Measurements from ENCODE around the gene TRIM44. TPM values are rescaled to one million over a fixed set of nuclear protein-coding genes. Genes with fewer than 3 reads are reported as not detected.

The TRIM44 gene
- polyA plus RNA-seq, 2 of the 4 experiments (the other 2 are of a cell fraction), result 19.3 to 70.4 TPM

DNA sequence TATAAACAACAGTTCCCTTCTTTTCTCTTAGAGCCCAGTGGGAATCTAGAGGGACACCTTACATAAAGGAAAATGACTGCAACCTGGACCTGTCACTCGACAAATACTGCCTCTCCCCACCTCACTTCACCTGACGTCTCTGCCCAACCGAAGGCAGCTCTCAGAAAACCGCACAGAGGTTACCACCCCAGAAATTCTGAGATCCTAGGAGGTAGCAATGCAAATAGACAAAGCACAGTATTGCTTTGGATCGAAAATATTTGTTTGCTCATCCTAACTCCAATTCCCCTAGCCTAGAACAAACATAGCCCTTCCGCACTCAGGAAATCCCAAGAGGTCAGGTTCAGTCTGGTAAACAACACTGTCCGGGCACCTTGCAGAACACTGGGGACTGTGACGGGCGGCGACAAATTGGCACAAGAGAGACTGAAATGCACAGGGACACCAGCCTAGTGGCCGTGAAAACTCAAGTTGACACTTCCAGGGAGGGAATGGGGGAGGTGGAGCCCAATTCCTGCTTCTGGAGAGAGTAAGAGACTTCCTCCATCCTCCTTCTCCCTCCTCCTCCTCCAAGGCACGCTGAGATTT, 420 bp upstream of the TRIM44 start:
- ATAC-seq (peak in 1 of 2 experiments; percentile 22; a peak in 3 of 6 replicates), DNase-seq (ENCODE audit: low read depth in 1 of 2, low spot score in 1 of 2) (peak in 1 of 2 experiments; percentile 8), FAIRE-seq (no peak)
- 5% methylated on average over 12 of the region's 12 CpGs for WGBS (ENCODE audit: missing lambda C conversion rate)
- ChIA-PET POLR2A (interaction anchor here (1.0 to 1.6 kb wide), 2 partner anchors 32 to 43 kb away, joined by 3 to 4 read pairs; no protein-coding TSS in a partner anchor), CTCF (interaction anchor here (0.7 to 1.8 kb wide), 5 partner anchors 14 to 160 kb away, joined by 3 to 4 read pairs (median 3); no protein-coding TSS in a partner anchor)
- Histone ChIP-seq H3K4me1 (peaks cover 11% of the 10 kb centered on the region; the same call in 1 of the 3 replicates), H3K9me3 (peaks cover 35% of the 10 kb centered on the region), H3K4me3 (peak overlapping the region; percentile 70), H3K4me2 (peak overlapping the region; percentile 96), H3K27ac (peak overlapping the region; percentile 95 to 96)
- TF ChIP-seq, protein P1, sequence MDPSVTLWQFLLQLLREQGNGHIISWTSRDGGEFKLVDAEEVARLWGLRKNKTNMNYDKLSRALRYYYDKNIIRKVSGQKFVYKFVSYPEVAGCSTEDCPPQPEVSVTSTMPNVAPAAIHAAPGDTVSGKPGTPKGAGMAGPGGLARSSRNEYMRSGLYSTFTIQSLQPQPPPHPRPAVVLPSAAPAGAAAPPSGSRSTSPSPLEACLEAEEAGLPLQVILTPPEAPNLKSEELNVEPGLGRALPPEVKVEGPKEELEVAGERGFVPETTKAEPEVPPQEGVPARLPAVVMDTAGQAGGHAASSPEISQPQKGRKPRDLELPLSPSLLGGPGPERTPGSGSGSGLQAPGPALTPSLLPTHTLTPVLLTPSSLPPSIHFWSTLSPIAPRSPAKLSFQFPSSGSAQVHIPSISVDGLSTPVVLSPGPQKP (IDR thresholded peaks at IDR 0.05; ENCODE audit: low read depth, low read length), result no peak
- TF ChIP-seq MYC (IDR thresholded peaks at IDR 0.05; ENCODE audit: borderline replicate concordance, low read length) (no peak), NFE2L2 (conservative IDR thresholded peaks at IDR 0.05; ENCODE audit: low read length) (no peak), NPAS2 (CRISPR knock-in tag; IDR thresholded peaks at IDR 0.05; ENCODE audit: borderline replicate concordance) (no peak), ZC3H11A (IDR thresholded peaks at IDR 0.05) (no peak), SMC3 (IDR thresholded peaks at IDR 0.05) (no peak), BHLHE40 (IDR thresholded peaks at IDR 0.05; ENCODE audit: low read depth, low read length) (no peak), RNF2 (IDR thresholded peaks at IDR 0.05; ENCODE audit: borderline replicate concordance, low read depth) (no peak), RCOR1 (IDR thresholded peaks at IDR 0.05; ENCODE audit: low read depth, low read length) (no peak), GATA3 (IDR thresholded peaks at IDR 0.05; ENCODE audit: borderline replicate concordance) (no peak), CHD2 (IDR thresholded peaks at IDR 0.05; ENCODE audit: low read length, partially characterized antibody) (no peak), NR3C1 (IDR thresholded peaks at IDR 0.05) (no peak), RFX5 (IDR thresholded peaks at IDR 0.05) (no peak), MAZ (IDR thresholded peaks at IDR 0.05; ENCODE audit: borderline replicate concordance, low read depth, low read length) (no peak), CEBPB (IDR thresholded peaks at IDR 0.05) (no peak), KDM1A (IDR thresholded peaks at IDR 0.05; ENCODE audit: low read depth) (no peak), KDM5A (IDR thresholded peaks at IDR 0.05) (no peak)
- TF ChIP-seq, protein P2, sequence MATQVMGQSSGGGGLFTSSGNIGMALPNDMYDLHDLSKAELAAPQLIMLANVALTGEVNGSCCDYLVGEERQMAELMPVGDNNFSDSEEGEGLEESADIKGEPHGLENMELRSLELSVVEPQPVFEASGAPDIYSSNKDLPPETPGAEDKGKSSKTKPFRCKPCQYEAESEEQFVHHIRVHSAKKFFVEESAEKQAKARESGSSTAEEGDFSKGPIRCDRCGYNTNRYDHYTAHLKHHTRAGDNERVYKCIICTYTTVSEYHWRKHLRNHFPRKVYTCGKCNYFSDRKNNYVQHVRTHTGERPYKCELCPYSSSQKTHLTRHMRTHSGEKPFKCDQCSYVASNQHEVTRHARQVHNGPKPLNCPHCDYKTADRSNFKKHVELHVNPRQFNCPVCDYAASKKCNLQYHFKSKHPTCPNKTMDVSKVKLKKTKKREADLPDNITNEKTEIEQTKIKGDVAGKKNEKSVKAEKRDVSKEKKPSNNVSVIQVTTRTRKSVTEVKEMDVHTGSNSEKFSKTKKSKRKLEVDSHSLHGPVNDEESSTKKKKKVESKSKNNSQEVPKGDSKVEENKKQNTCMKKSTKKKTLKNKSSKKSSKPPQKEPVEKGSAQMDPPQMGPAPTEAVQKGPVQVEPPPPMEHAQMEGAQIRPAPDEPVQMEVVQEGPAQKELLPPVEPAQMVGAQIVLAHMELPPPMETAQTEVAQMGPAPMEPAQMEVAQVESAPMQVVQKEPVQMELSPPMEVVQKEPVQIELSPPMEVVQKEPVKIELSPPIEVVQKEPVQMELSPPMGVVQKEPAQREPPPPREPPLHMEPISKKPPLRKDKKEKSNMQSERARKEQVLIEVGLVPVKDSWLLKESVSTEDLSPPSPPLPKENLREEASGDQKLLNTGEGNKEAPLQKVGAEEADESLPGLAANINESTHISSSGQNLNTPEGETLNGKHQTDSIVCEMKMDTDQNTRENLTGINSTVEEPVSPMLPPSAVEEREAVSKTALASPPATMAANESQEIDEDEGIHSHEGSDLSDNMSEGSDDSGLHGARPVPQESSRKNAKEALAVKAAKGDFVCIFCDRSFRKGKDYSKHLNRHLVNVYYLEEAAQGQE (IDR thresholded peaks at IDR 0.05), result no peak

DNA sequence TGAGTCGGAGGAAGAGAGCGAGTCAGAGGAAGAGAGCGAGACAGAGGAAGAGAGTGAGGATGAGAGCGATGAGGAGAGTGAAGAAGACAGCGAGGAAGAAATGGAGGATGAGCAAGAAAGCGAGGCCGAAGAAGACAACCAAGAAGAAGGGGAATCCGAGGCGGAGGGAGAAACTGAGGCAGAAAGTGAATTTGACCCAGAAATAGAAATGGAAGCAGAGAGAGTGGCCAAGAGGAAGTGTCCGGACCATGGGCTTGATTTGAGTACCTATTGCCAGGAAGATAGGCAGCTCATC, 780 bp downstream of the TRIM44 start:
- Histone ChIP-seq H3K4me1 (peaks cover 11% of the 10 kb centered on the region; the same call in 1 of the 3 replicates), H3K4me2 (peak overlapping the region; percentile 96), H3K27ac (peak overlapping the region; percentile 95 to 96), H3K4me3 (peak overlapping the region; percentile 70), H3K9me3 (peaks cover 35% of the 10 kb centered on the region)
- POLR2A ChIA-PET, result interaction anchor here (1.6 kb wide), 1 partner anchor 33 kb away, joined by 3 read pairs; no protein-coding TSS in a partner anchor
- ATAC-seq (no peak), DNase-seq (ENCODE audit: low read depth in 1 of 2, low spot score in 1 of 2) (no peak), FAIRE-seq (no peak)
- WGBS (ENCODE audit: missing lambda C conversion rate), result 89% methylated on average over 10 of the region's 10 CpGs
- TF ChIP-seq, protein P3, sequence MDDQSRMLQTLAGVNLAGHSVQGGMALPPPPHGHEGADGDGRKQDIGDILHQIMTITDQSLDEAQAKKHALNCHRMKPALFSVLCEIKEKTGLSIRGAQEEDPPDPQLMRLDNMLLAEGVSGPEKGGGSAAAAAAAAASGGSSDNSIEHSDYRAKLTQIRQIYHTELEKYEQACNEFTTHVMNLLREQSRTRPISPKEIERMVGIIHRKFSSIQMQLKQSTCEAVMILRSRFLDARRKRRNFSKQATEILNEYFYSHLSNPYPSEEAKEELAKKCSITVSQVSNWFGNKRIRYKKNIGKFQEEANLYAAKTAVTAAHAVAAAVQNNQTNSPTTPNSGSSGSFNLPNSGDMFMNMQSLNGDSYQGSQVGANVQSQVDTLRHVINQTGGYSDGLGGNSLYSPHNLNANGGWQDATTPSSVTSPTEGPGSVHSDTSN (IDR thresholded peaks at IDR 0.05), result no peak
- TF ChIP-seq KDM1A (IDR thresholded peaks at IDR 0.05; ENCODE audit: low read depth), result peak; percentile 58; the same call in 1 of the 2 replicates
- TF ChIP-seq, protein P4, sequence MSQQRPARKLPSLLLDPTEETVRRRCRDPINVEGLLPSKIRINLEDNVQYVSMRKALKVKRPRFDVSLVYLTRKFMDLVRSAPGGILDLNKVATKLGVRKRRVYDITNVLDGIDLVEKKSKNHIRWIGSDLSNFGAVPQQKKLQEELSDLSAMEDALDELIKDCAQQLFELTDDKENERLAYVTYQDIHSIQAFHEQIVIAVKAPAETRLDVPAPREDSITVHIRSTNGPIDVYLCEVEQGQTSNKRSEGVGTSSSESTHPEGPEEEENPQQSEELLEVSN (IDR thresholded peaks at IDR 0.05; ENCODE audit: borderline replicate concordance, low read depth), result no peak
- TF ChIP-seq RNF2 (IDR thresholded peaks at IDR 0.05; ENCODE audit: borderline replicate concordance, low read depth), result 0 out of 2 replicates have a peak, but pooled peaks have one; percentile 7
- peak; percentile 72; the same call in 1 of the 2 replicates for TF ChIP-seq CHD4 (IDR thresholded peaks at IDR 0.05; ENCODE audit: borderline replicate concordance)
- CTCF ChIA-PET, result interaction anchor here (1.6 to 1.8 kb wide), 2 partner anchors 16 to 43 kb away, joined by 3 to 4 read pairs; no protein-coding TSS in a partner anchor

Data from A549 (cell line).